Caco-2 (cell line): ENCODE results near the gene FAU. TPM values are rescaled to one million over a fixed set of nuclear protein-coding genes. Genes with fewer than 3 reads are reported as not detected.

ENCODE experiments used
- BruUV-seq: library from RNA; stranded (reverse); fragments of 400-500 nt; replicated peaks from 2 replicates; lab custom pipeline; 2021; lab: Mats Ljungman, UMichigan
- CTCF ChIA-PET: fragments of 300-600 bp; sonication (Branson Sonifier 250); formaldehyde crosslinking; loops from one replicate; lab custom pipeline; 2022; ENCODE audit warnings: antibody characterized with exemption; lab: Charles Lee
- POLR2A ChIA-PET: fragments of 300-600 bp; sonication (Branson Sonifier 250); formaldehyde crosslinking; loops from one replicate; lab custom pipeline; 2022; ENCODE audit warnings: antibody characterized with exemption; lab: Charles Lee
- DNase-seq, 2 experiments: peaks; one replicate each; pipeline versions ENCODE4 v3.0.0 to v3.0.0-alpha.2; 2020 to 2022
- H3K27me3 ChIP-seq: replicated peaks from 2 replicates; pipeline ENCODE4 v1.6.0; 2011; ENCODE audit warnings: low read length; ENCODE audit not compliant: control insufficient read depth, insufficient read depth
- H3K36me3 ChIP-seq: 2 replicates; pipeline ENCODE4 v1.5.1; 2011; ENCODE audit warnings: low read length; ENCODE audit not compliant: control insufficient read depth, insufficient read depth
- H3K4me1 ChIP-seq: fragments of 250-450 bp; sonication (Bioruptor Pico); 2 replicates; pipeline ENCODE4 v1.5.1; 2020; ENCODE audit warnings: mild to moderate bottlenecking
- H3K4me3 ChIP-seq: 2 replicates; pipeline ENCODE4 v1.5.1; 2011; ENCODE audit warnings: low read depth, mild to moderate bottlenecking, control low read depth, low read length
- H3K9me3 ChIP-seq: fragments of 250-450 bp; sonication (Bioruptor Pico); 2 replicates; pipeline ENCODE4 v1.5.1; 2020; ENCODE audit warnings: mild to moderate bottlenecking, moderate library complexity
- H3K27ac Mint-ChIP-seq: one replicate; pipeline ENCODE4 v1.8.0; 2022; ENCODE audit warnings: mixed read lengths; ENCODE audit not compliant: unreplicated experiment
- H3K27me3 Mint-ChIP-seq: one replicate; pipeline ENCODE4 v1.8.0; 2022; ENCODE audit warnings: mixed read lengths; ENCODE audit not compliant: insufficient read depth, unreplicated experiment
- H3K36me3 Mint-ChIP-seq: one replicate; pipeline ENCODE4 v1.8.0; 2022; ENCODE audit warnings: mild to moderate bottlenecking, mixed read lengths; ENCODE audit not compliant: insufficient read depth, unreplicated experiment
- H3K4me1 Mint-ChIP-seq: one replicate; pipeline ENCODE4 v1.8.0; 2022; ENCODE audit warnings: low read depth, mixed read lengths; ENCODE audit not compliant: unreplicated experiment
- H3K4me3 Mint-ChIP-seq: one replicate; pipeline ENCODE4 v1.8.0; 2022; ENCODE audit warnings: mild to moderate bottlenecking, moderate library complexity, mixed read lengths; ENCODE audit not compliant: unreplicated experiment
- H3K9me3 Mint-ChIP-seq: one replicate; pipeline ENCODE4 v1.8.0; 2022; ENCODE audit warnings: mixed read lengths; ENCODE audit not compliant: unreplicated experiment
- CTCF ChIP-seq, 2 experiments: fragments of 200-600 bp in 1 of 2; IDR thresholded peaks; 1 replicate in 1 of 2; 2 replicates in 1 of 2; pipeline versions ENCODE4 v1.5.1 to v1.8.0; 2011 to 2022; ENCODE audit warnings: antibody characterized with exemption in 1 of 2, control low read depth in 1 of 2, inconsistent platforms in 1 of 2, low read depth in 1 of 2, low read length in 1 of 2, mild to moderate bottlenecking in 1 of 2, moderate library complexity in 1 of 2; ENCODE audit not compliant: insufficient read depth in 1 of 2, severe bottlenecking in 1 of 2, unreplicated experiment in 1 of 2
- intact Hi-C: fragments of 100-400 bp; cut with micrococcal nuclease; formaldehyde crosslinking; loops from one replicate; pipeline ENCODE4 v1.10.0; 2022; ENCODE audit not compliant: unreplicated experiment
- total RNA-seq: library from RNA; stranded (reverse); gene quantifications from 2 replicates; pipeline ENCODE4 v1.2.3, GENCODE V29; 2022

FAU gene
- total RNA-seq, 1 experiment from 2014 or later: 918 TPM

DNA sequence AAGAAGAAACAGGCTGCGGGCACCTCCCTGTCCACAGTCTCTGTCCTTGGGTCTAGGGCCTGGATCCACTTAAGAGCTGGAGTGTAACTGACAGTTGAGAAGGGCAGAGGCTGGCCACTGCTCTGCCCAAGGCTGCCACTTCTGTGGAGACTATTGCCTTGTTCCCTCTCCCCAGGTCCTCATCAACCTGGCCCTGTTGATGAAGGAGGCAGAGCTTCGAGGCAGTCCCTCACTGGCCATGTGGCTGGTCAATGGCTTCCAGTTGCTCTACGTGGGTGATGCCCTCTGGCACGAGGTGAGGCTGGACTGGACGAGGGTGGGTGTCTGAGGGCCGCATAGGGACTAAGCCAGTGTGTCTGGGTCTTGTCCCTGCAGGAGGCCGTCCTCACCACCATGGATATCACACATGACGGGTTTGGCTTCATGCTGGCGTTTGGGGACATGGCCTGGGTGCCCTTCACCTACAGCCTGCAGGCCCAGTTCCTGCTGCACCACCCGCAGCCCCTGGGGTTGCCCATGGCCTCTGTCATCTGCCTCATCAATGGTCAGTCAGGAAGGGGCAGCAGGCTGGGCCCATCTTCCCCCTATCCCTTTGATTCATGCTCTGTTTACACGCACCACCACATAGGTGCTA lies 7.3 kb downstream of the FAU start:
- no peak for DNase-seq
- H3K36me3 Mint-ChIP-seq: peaks cover 92% of the 10 kb centered on the region
- H3K27me3 Mint-ChIP-seq: no peaks in the 10 kb centered on the region
- intact Hi-C loops: loop anchor here (5.0 to 10.0 kb wide), 2 partner anchors 138 to 340 kb away; partner anchors contain the start of gene SF1
- TF ChIP-seq CTCF (IDR thresholded peaks at IDR 0.05; ENCODE audit: insufficient read depth in 1 of 2, low read depth in 1 of 2, low read length in 1 of 2, severe bottlenecking in 1 of 2, unreplicated experiment in 1 of 2): no peak
- ChIA-PET CTCF (interaction anchor here (1.3 kb wide), 1 partner anchor 7 kb away, joined by 3 read pairs; the partner anchor contains the start of genes FAU and MRPL49), POLR2A (interaction anchor here (0.6 kb wide), 1 partner anchor 29 kb away, joined by 3 read pairs; no protein-coding TSS in a partner anchor)
- peak overlapping the region; percentile 83 for H3K4me3 Mint-ChIP-seq
- H3K27ac Mint-ChIP-seq: no peak overlapping the region
- Histone ChIP-seq H3K4me1 (peaks cover 26% of the 10 kb centered on the region), H3K36me3 (peaks cover 5% of the 10 kb centered on the region; the same call in 1 of the 2 replicates), H3K4me3 (no peak overlapping the region), H3K27me3 (no peaks in the 10 kb centered on the region), H3K9me3 (no peaks in the 10 kb centered on the region)
- no TSS peak for BruUV-seq
- H3K4me1 Mint-ChIP-seq: peaks cover 6% of the 10 kb centered on the region
- no peaks in the 10 kb centered on the region for H3K9me3 Mint-ChIP-seq

DNA sequence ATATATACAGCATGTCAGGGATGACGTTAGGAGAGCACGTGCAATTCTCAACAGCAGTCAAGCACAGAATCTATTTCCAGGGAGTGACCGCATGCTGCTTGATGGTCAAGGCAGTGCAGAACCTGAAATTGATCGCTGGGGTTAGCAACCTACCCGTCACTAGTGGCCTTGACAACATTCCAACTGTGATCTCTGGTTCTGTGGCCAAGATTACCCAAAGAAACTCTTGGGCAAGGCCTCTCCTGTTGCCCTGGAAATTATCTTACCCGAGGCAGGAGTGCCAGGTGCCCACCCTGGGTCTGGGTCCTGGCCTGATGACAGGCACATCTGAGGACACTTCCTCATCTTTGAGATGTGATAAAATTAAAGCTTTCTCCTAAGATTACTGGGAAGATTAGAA lies 8.1 kb downstream of the FAU start:
- ChIA-PET POLR2A (interaction anchor here (0.6 to 1.6 kb wide), 2 partner anchors 8 to 30 kb away, joined by 3 to 10 read pairs; partner anchors contain the start of genes FAU and MRPL49), CTCF (interaction anchor here (1.3 to 2.4 kb wide), 3 partner anchors 8 to 21 kb away, joined by 3 to 11 read pairs (median 10); partner anchors contain the start of genes FAU, MRPL49, SYVN1 and VPS51)
- Histone ChIP-seq H3K36me3 (0 out of 2 replicates have a peak, but pooled peaks cover 3% of the 10 kb centered on the region), H3K4me1 (peaks cover 26% of the 10 kb centered on the region), H3K4me3 (no peak overlapping the region), H3K27me3 (no peaks in the 10 kb centered on the region), H3K9me3 (no peaks in the 10 kb centered on the region)
- peak overlapping the region; percentile 92 for H3K27ac Mint-ChIP-seq
- H3K36me3 Mint-ChIP-seq: peaks cover 83% of the 10 kb centered on the region
- TF ChIP-seq CTCF (IDR thresholded peaks at IDR 0.05; ENCODE audit: insufficient read depth in 1 of 2, low read depth in 1 of 2, low read length in 1 of 2, severe bottlenecking in 1 of 2, unreplicated experiment in 1 of 2): no peak
- peaks cover 6% of the 10 kb centered on the region for H3K4me1 Mint-ChIP-seq
- H3K9me3 Mint-ChIP-seq: no peaks in the 10 kb centered on the region
- H3K4me3 Mint-ChIP-seq: peak overlapping the region; percentile 96
- TSS peak; percentile 33 for BruUV-seq
- DNase-seq: no peak
- no peaks in the 10 kb centered on the region for H3K27me3 Mint-ChIP-seq
- intact Hi-C loops: loop anchor here (10.0 kb wide), 1 partner anchor 339 kb away; the partner anchor contains the start of gene SF1

GRCh38 chr11:65113361-65113756 lies 8.6 kb downstream of the FAU start:
- H3K9me3 ChIP-seq: no peaks in the 10 kb centered on the region
- H3K4me3 ChIP-seq: peak overlapping the region; percentile 42
- no peak for DNase-seq
- no peaks in the 10 kb centered on the region for H3K36me3 ChIP-seq
- Mint-ChIP-seq H3K27me3 (no peaks in the 10 kb centered on the region), H3K27ac (peak overlapping the region; percentile 92), H3K9me3 (no peaks in the 10 kb centered on the region), H3K4me1 (peaks cover 6% of the 10 kb centered on the region), H3K4me3 (peak overlapping the region; percentile 96), H3K36me3 (peaks cover 79% of the 10 kb centered on the region)
- intact Hi-C loops: loop anchor here (10.0 kb wide), 1 partner anchor 339 kb away; the partner anchor contains the start of gene SF1
- H3K4me1 ChIP-seq: peaks cover 26% of the 10 kb centered on the region
- no peak for TF ChIP-seq CTCF (IDR thresholded peaks at IDR 0.05; ENCODE audit: insufficient read depth in 1 of 2, low read depth in 1 of 2, low read length in 1 of 2, severe bottlenecking in 1 of 2, unreplicated experiment in 1 of 2)
- POLR2A ChIA-PET: interaction anchor here (1.0 to 1.6 kb wide), 2 partner anchors 9 to 22 kb away, joined by 3 to 10 read pairs; partner anchors contain the start of genes FAU and MRPL49
- no peaks in the 10 kb centered on the region for H3K27me3 ChIP-seq
- BruUV-seq: no TSS peak
- CTCF ChIA-PET: interaction anchor here (0.6 to 2.4 kb wide), 7 partner anchors 9 to 96 kb away, joined by 3 to 14 read pairs (median 10); partner anchors contain the start of genes FAU, MRPL49, SYVN1 and VPS51
